Activated T-cell treated with anti-CD3 and anti-CD28 coated beads, Interleukin-2, amount 50 U/mL, for 24 hours (primary cell): Measurements from ENCODE around the gene PITX1.

Experiments
- DNase-seq: peaks from one replicate; pipeline ENCODE4 v3.0.0-alpha.2; 2020
- H3K27ac Mint-ChIP-seq: 2 replicates; pipeline ENCODE4 v1.8.0; 2020; ENCODE audit warnings: mild to moderate bottlenecking, mixed read lengths
- H3K27me3 Mint-ChIP-seq: 2 replicates; pipeline ENCODE4 v1.8.0; 2020; ENCODE audit warnings: mixed read lengths
- H3K36me3 Mint-ChIP-seq: 2 replicates; pipeline ENCODE4 v1.8.0; 2020; ENCODE audit warnings: low read depth, mixed read lengths
- H3K4me1 Mint-ChIP-seq: 2 replicates; pipeline ENCODE4 v1.8.0; 2020; ENCODE audit warnings: low read depth, mixed read lengths
- H3K4me3 Mint-ChIP-seq: 2 replicates; pipeline ENCODE4 v1.8.0; 2020; ENCODE audit warnings: mild to moderate bottlenecking, moderate library complexity, mixed read lengths
- H3K9me3 Mint-ChIP-seq: 2 replicates; pipeline ENCODE4 v1.8.0; 2020; ENCODE audit warnings: mixed read lengths

PITX1 gene

DNA sequence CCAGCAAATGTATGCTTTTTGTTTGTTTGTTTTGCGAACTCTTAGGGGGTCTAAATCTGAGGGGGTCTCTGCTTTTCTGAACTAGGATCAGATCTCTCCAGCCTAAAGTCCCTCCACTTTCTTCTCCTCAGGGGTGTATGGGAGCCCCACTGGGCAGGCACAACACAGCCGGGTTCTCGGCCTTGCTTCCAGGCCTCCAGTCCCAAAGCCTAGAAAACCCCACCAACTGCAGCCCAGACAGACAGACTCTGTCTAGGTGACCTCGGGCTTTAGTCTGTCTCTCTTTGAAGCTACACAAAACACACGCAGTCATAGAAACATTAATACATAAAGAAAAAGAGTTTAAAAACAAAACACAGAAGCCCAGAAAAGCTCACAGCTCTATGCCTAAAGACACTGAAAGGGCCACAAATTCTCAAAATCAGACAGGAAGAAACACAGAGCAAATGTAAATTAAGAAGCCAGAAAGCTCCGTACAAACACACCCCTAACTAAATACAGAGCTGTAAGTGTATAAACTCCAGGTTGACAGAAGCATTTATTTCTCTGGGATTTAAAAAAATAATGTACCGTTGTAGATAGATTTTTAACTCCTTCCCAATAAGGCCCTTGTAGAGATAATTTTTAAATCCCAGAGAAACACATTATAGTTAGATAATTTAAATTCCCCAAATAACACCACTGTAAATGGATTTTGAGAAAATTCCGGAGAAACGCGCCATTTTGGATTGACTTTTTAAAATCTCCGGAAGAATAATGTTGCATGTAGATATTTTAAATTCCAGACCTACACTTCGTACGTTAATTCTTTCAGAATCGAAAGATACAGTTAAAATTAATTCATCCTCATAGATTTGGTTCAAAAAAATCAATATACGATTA lies 2.0 kb downstream of the PITX1 start:
- Mint-ChIP-seq H3K36me3 (no peaks in the 10 kb centered on the region), H3K4me1 (peaks cover 37% of the 10 kb centered on the region), H3K27ac (no peak overlapping the region), H3K4me3 (peak overlapping the region; percentile 55), H3K27me3 (peaks cover 82% of the 10 kb centered on the region), H3K9me3 (no peaks in the 10 kb centered on the region)
- no peak for DNase-seq

DNA sequence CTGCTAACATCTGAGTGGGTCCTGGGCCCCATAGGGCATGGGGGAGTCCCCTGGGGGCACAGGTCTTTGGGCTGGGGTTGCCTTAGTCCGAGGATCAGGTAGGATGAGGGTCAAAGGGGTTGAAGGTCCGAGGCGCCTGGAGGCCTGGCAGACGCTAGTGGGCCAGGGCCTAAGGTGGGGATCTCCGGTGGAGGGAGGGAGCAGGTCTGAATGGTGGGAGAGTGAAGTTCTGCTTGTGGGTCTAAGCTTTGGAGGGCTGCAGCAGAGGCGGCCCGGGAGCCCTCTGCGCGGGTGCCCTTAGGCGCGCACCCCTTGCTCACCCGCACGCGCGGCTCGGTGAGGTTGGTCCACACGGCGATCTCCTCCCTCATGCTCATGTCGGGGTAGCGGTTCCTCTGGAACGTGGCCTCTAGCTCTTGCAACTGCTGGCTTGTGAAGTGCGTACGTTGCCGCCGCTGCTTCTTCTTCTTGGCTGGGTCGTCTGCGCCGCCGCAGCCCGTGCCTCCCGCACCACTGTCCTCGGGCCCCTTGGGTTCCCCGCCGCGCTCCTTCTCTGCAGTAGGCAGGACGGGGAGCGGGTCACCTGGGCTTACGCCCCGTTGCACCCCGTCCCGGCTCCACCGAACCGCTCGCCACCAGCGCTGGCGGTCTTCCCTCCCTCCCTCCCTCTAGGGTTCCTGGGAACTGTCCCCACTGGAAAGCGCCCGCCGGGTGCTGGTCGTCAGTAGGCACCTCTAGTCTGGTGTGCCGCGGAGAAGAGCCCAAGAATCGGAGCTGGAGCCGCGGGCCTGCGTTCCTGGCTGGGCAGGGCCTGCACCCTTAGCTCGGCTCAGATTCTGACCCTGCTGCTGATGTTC lies 2.8 kb downstream of the PITX1 start:
- H3K4me3 Mint-ChIP-seq, result peak overlapping the region; percentile 58
- DNase-seq, result peak; percentile 44
- no peaks in the 10 kb centered on the region for H3K36me3 Mint-ChIP-seq
- H3K9me3 Mint-ChIP-seq, result no peaks in the 10 kb centered on the region
- H3K27ac Mint-ChIP-seq, result no peak overlapping the region
- H3K27me3 Mint-ChIP-seq, result peaks cover 82% of the 10 kb centered on the region
- H3K4me1 Mint-ChIP-seq, result peaks cover 37% of the 10 kb centered on the region

DNA sequence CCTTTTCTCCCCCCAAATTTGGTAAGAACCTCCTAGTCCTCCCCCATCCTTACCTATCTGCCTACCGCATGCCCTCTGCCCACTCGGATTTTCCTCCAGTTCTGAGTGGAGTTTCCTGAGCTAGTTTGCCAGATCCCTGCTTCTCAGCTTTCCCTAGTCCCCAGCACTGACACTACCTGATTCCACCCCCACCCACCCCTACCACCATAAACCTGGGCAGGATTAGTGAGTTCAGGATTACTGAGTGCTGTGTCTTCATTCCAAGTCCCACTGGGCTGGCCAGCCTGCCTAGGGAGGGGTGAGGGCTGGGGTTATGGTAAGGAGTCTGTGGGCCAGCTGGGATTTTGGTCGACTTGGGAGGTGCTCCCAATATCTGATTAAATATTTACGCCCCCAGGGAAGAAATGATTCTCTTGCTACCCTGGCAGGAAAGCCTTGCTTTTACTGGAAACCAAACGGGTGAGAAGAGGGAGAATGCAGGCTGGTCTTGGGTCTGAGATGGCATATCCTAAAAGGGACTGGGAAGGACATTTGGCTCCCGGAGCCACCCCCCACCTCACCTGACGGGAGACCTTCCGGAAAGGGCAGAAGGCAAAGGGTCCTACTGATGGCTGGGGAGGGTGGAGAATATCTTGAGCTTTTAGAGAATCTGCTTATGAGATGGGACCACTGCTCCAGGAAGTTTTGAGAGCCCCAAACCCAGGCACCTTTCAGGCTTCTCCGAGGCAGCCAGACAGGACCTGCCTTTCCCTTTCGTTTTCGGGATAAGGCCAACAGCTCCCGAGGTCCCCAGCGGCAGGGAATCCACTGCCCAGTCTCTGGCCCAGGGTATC lies 3.7 kb downstream of the PITX1 start:
- Mint-ChIP-seq H3K9me3 (no peaks in the 10 kb centered on the region), H3K27ac (no peak overlapping the region), H3K4me1 (peaks cover 37% of the 10 kb centered on the region), H3K27me3 (peaks cover 83% of the 10 kb centered on the region), H3K4me3 (peak overlapping the region; percentile 58), H3K36me3 (no peaks in the 10 kb centered on the region)
- DNase-seq, result no peak

DNA sequence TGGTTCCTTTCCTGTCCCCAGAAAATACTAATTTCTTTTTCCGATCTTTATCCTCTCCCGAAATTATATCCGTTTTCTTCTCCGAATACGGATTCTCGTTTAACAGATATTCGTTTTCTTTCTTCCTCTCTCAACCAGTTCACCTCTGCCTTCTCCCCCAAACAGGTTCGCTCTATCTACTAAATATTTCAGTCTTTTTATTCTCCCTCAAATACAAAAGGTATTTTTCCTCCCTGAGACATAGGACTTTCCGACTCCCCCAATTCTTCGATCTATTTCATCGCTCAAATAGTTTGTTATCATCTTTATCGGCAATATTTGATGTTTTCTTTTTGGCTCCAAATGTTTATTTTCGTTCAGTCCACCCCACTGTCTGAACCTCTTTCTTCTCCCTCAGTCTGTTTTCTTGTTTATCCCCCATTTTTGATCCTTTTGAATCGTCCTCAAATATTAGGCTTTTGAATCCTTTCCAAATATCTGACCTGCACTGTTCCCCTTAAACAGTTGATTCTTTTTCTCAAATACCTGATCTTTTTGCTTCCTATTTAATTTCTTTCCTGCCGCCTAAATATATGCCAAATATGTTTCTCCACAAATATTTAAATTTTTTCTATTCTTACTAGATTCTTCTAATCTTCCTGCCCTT lies 4.4 kb downstream of the PITX1 start:
- Mint-ChIP-seq H3K4me1 (peaks cover 33% of the 10 kb centered on the region), H3K27me3 (peaks cover 79% of the 10 kb centered on the region), H3K27ac (peak overlapping the region; percentile 3), H3K4me3 (no peak overlapping the region), H3K36me3 (no peaks in the 10 kb centered on the region), H3K9me3 (no peaks in the 10 kb centered on the region)
- no peak for DNase-seq

DNA sequence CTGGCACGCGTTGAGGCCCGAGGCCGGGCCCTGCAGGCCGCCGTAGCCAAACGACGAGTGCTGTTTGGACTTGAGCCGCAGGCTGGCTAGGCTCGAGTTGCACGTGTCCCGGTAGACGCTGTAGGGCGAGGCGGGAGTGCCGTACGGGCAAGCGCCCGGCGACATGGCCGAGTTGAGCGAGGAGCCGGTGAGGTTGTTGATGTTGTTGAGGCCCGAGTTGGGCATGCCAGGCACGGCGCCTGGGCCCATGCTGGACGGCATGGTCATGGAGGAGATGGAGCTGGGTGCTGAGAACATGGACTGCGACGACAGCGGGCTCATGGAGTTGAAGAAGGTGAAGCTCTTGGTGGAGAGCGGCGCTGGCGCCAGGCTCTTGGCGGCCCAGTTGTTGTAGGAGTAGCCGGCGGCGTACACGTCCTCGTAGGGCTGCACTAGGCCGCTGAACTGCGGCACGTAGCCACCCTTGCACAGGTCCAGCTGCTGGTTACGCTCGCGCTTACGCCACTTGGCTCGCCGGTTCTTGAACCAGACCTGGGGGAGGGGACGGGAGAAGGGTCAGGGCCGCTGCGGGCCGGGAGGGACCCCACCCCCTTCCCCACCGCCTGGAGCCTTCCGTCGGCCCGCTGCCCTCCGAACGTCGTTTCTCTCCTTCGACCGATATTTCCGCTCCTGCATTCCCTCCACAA lies 5.1 kb downstream of the PITX1 start:
- Mint-ChIP-seq H3K9me3 (no peaks in the 10 kb centered on the region), H3K27me3 (peaks cover 76% of the 10 kb centered on the region), H3K4me1 (peaks cover 31% of the 10 kb centered on the region), H3K36me3 (no peaks in the 10 kb centered on the region), H3K4me3 (no peak overlapping the region), H3K27ac (no peak overlapping the region)
- no peak for DNase-seq

DNA sequence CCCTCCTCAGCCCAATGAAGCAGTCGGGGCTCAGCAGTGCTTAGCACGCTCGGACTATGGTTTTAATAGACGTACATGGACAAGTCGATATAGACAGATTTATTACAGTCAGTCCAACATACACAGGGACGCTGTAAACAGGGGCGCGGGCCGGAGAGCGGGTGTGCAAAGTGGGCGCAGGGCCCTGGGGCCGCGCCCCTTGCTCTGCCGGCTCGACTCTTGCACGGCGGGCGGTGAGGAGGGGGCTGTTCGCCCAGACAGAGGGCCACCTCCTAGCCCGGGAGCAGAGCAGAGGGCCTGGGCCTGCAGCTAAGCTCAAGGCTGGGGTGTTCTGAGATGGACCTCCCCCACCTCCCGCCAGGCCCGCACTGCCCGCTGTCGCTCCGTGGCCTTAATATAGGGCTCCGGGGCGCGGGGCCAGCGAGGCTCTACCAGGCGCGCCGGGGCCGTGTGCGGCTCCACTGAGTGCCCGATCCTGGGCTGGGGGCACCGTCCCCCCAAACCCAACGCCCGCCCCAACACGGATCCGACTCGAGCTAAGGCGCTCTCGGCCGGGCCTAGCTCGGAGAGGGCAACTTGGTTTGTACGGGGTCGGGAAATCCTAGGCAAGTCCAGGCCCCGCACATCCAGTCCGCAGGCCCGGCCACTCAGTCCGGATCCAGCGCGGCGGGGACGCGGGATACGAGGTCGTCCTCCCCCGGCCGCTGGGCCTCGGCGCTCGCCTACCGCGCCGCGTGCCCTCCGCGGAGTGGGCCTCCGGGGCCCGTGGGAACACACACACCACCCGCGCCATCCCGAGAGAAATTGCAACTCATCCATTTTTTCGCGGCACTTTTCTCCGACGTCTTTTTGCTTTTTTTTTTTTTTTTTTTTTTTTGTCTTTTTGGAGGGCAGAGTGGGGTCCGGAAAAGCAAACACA lies 6.1 kb downstream of the PITX1 start:
- DNase-seq, result no peak
- no peaks in the 10 kb centered on the region for H3K9me3 Mint-ChIP-seq
- no peaks in the 10 kb centered on the region for H3K36me3 Mint-ChIP-seq
- peaks cover 27% of the 10 kb centered on the region for H3K4me1 Mint-ChIP-seq
- H3K27me3 Mint-ChIP-seq, result peaks cover 70% of the 10 kb centered on the region
- H3K27ac Mint-ChIP-seq, result no peak overlapping the region
- H3K4me3 Mint-ChIP-seq, result no peak overlapping the region

DNA sequence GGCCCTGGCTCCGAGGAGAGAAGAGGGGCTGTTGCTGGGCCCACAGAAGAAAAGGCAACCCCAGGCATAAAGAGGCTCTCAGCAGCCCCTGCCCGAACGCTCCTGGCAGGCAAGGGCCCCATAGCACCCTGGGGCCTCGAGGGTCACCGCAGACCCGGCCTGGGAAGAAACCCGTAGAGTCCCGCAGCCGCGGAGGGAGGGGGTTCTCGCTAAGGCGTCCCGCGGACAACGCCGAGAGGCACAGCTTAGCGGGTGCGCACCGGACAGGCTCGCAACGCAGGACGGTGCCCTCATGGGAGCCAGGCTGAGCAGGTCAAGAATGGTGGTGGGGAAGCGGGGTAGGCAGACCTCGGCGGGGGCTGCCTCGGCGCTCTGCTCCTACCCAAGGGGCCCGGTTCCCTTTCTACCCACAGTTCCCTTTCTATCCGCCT lies 6.7 kb downstream of the PITX1 start:
- peaks cover 68% of the 10 kb centered on the region for H3K27me3 Mint-ChIP-seq
- no peaks in the 10 kb centered on the region for H3K9me3 Mint-ChIP-seq
- no peak overlapping the region for H3K27ac Mint-ChIP-seq
- no peaks in the 10 kb centered on the region for H3K36me3 Mint-ChIP-seq
- peaks cover 24% of the 10 kb centered on the region for H3K4me1 Mint-ChIP-seq
- no peak for DNase-seq
- H3K4me3 Mint-ChIP-seq, result no peak overlapping the region

DNA sequence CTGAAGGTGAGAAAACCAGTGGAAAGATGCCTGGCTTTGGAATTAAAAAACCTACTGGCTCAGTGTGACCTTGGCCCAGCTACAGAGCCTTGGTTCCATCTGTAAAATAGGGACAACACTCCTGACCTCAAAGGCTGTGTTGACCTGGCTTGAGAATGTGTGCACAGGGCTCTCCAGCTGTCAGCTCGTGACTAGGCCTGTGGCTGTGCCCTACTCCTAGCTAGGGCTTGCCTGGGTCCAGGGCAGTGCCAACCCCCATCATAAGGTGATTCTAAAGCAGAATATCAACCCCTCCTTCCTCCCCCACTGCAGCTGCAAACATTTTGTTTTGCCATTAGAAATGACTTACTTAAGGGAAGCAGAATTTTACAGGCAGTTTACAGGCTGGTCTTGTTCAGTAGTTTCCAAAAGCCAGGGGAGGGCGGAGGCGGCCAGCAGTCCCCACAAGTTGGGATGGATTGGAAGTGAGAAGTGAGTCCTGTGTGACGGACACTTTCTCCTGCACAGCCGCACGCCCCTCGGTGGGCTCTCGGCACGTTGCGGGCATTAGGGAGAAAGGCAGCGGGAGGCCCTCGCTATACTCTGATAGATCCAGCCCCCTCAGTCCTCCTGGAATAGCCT lies 7.3 kb downstream of the PITX1 start:
- H3K27ac Mint-ChIP-seq, result no peak overlapping the region
- DNase-seq, result no peak
- no peak overlapping the region for H3K4me3 Mint-ChIP-seq
- peaks cover 63% of the 10 kb centered on the region for H3K27me3 Mint-ChIP-seq
- H3K4me1 Mint-ChIP-seq, result peaks cover 20% of the 10 kb centered on the region
- no peaks in the 10 kb centered on the region for H3K36me3 Mint-ChIP-seq
- H3K9me3 Mint-ChIP-seq, result no peaks in the 10 kb centered on the region

DNA sequence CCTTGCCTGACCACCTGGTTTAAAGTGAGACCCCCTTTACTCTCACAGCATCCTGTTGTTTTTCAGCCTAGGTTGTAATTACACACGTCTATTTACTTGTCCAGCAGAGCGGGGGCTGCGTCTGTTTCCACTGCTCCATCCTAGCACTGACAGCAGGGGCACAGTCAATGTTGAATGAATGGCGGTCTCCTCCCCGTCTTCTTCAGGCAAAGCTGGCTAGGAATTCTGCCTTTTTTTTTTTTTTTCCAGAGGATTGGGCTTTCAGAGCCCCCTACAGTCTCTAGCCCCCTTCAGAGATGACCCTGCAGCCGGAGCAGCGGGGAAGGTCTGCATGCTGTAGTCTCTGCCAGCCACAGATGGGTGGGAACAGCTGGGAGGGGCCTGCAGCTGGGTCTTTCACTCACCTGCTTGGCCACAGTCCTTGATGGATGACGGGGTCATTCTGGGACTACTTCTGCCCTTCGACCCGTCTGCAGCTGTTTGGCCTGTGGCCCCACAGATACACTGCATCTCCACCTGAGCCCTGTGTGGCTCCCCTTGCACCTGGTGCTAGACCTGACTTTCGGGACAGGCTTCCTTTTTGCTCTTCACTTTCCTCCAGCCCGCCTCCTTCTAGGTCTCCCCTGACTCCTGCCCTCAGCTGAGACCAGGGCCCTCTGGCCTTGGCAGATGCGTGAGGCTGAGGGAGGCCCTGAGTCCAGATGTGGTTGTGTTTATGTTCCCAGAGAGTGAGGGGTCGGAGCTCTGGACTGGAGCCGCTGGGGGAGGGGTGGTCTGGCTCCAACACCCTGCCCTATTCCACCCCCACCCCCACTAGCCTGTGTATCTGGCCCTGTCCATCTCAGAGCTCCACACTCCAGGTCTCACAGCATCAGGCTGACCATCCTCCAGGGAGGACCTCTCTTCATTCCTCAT lies 8.0 kb downstream of the PITX1 start:
- Mint-ChIP-seq H3K4me1 (peaks cover 16% of the 10 kb centered on the region), H3K27ac (no peak overlapping the region), H3K36me3 (no peaks in the 10 kb centered on the region), H3K9me3 (no peaks in the 10 kb centered on the region), H3K27me3 (peaks cover 56% of the 10 kb centered on the region), H3K4me3 (no peak overlapping the region)
- DNase-seq, result no peak

DNA sequence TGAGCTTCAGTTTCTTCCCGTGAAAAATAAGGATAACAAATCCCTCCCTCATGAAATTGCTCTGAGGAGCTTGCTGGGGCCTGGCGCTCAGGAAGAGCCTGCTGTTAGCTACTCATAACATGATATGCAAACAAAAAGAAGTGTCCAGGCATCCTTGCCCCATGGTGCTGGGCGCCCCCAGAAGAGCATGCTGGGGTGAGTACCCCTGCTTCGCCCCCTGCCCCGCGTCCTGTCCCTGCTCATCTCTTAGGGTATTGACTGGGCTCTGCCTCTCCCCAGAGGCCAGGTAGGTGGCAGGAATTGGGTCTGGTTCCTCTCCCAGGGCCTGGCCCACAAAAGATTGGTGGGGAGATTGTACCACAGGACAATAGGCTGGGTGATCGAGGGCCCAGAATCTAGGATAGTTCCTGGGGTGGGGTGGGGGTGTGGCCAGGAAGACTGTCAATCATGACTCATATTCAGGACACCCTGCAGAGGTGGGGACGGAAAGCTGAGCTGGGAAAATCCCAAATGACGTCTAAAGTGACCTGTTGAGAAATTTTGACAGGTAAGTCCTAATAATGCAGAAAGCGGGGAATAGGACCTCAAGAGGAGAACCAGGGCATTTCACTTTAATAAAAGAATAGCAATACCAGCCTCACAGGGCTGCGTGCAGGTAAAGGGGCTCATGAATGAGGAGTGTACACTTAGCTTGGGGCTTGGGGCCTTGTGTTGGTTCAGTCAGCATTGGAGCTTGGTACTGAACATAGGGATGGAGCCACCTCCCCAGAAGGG lies 8.9 kb downstream of the PITX1 start:
- DNase-seq, result no peak
- no peak overlapping the region for H3K4me3 Mint-ChIP-seq
- no peaks in the 10 kb centered on the region for H3K36me3 Mint-ChIP-seq
- H3K9me3 Mint-ChIP-seq, result no peaks in the 10 kb centered on the region
- H3K4me1 Mint-ChIP-seq, result peaks cover 8% of the 10 kb centered on the region
- H3K27me3 Mint-ChIP-seq, result peaks cover 47% of the 10 kb centered on the region
- no peak overlapping the region for H3K27ac Mint-ChIP-seq
